HG02610 (cell line): Measurements from ENCODE around the gene CDC42EP5.
"Not testable (repeated sequence)": the region's sequence is repeated elsewhere in the genome, so short reads cannot be mapped to it uniquely, and the experiment has no call there.

Experiments used
- ATAC-seq: cut with Tn5 transposase; IDR thresholded peaks from one replicate; pipeline ENCODE4 v1.9.1; 2021; ENCODE audit warnings: mild to moderate bottlenecking, moderate library complexity; ENCODE audit not compliant: unreplicated experiment

CDC42EP5 gene

GRCh38 chr19:54489766-54490165 is 16.7 kb upstream of the CDC42EP5 start:
- no peak for ATAC-seq

GRCh38 chr19:54489341-54489740 is 16.2 kb upstream of the CDC42EP5 start:
- ATAC-seq, result no peak

- ATAC-seq, result no peak
Observed at GRCh38 chr19:54485851-54486250, 12.8 kb upstream of the CDC42EP5 start.

GRCh38 chr19:54484451-54484850 is 11.4 kb upstream of the CDC42EP5 start:
- ATAC-seq, result no peak

- ATAC-seq, result no peak
Observed at GRCh38 chr19:54482889-54483288, 9.8 kb upstream of the CDC42EP5 start.

GRCh38 chr19:54481326-54481930 is 8.3 kb upstream of the CDC42EP5 start:
- no peak for ATAC-seq

GRCh38 chr19:54480051-54480450 is 7.0 kb upstream of the CDC42EP5 start:
- ATAC-seq, result no peak

- no peak for ATAC-seq
Observed at GRCh38 chr19:54478677-54479266, 5.7 kb upstream of the CDC42EP5 start.

GRCh38 chr19:54477650-54478049 is 4.6 kb upstream of the CDC42EP5 start:
- ATAC-seq, result no peak

- no peak for ATAC-seq
Observed at GRCh38 chr19:54475706-54476105, 2.6 kb upstream of the CDC42EP5 start.

- ATAC-seq, result no peak
Observed at GRCh38 chr19:54473892-54474372, 836 bp upstream of the CDC42EP5 start.

- ATAC-seq, result no peak
Observed at GRCh38 chr19:54470991-54471782, 1.9 kb downstream of the CDC42EP5 start.

GRCh38 chr19:54470276-54470887 is 2.7 kb downstream of the CDC42EP5 start:
- no peak for ATAC-seq

GRCh38 chr19:54469496-54469934 is 3.6 kb downstream of the CDC42EP5 start:
- no peak for ATAC-seq

- ATAC-seq, result not testable (repeated sequence)
Observed at GRCh38 chr19:54466110-54466480, 7.0 kb downstream of the CDC42EP5 start.

- no peak for ATAC-seq
Observed at GRCh38 chr19:54465426-54466109, 7.5 kb downstream of the CDC42EP5 start.

- ATAC-seq, result peak; percentile 38
Observed at GRCh38 chr19:54464630-54465425, 8.3 kb downstream of the CDC42EP5 start.

- peak; percentile 31 for ATAC-seq
Observed at GRCh38 chr19:54464044-54464629, 9.0 kb downstream of the CDC42EP5 start.

GRCh38 chr19:54463531-54464043 is 9.5 kb downstream of the CDC42EP5 start, which contains the start of gene LENG9:
Gene LENG9 (minus strand): TSS chr19:54463778. CDS start chr19:54463526, 252 bp downstream.
- peak; percentile 55 for ATAC-seq
